DOHH2 (cell line): Measurements from ENCODE around the gene GABPB1.

Source experiments
- EZH2phosphoT487 ChIP-seq: fragments of 200-600 bp; sonication (generic); IDR thresholded peaks from 2 replicates; pipeline ENCODE4 v1.6.1; 2017; ENCODE audit warnings: borderline replicate concordance, mild to moderate bottlenecking, antibody characterized with exemption, low read length, moderate library complexity, mixed read lengths
- TF ChIP-seq, protein P1 (sequence below): fragments of 200-600 bp; sonication (generic); IDR thresholded peaks from one replicate; pipeline ENCODE4 v1.5.1; 2014; ENCODE audit warnings: antibody characterized with exemption, mild to moderate bottlenecking, low read depth, low read length; ENCODE audit not compliant: poor library complexity, severe bottlenecking

DNA sequence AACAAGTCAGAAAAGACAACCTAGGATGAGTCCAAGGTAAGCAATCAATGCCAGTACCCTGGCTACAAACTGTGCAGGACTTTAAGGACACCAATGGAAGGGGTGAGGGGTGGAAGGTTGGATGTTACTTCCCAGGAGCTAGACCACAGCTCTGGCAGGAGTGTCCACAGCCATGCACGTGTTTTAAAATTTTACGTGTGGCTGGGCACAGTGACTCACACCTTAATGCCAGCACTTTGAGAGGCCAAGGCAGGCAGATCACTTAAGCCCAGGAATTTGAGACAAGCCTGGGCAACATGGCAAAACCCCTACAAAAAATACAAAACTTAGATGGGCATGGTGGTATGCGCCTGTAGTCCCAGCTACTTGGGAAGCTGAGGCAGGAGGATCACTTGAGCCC is 74.7 kb downstream of the GABPB1 start:
- TF ChIP-seq, protein P1, sequence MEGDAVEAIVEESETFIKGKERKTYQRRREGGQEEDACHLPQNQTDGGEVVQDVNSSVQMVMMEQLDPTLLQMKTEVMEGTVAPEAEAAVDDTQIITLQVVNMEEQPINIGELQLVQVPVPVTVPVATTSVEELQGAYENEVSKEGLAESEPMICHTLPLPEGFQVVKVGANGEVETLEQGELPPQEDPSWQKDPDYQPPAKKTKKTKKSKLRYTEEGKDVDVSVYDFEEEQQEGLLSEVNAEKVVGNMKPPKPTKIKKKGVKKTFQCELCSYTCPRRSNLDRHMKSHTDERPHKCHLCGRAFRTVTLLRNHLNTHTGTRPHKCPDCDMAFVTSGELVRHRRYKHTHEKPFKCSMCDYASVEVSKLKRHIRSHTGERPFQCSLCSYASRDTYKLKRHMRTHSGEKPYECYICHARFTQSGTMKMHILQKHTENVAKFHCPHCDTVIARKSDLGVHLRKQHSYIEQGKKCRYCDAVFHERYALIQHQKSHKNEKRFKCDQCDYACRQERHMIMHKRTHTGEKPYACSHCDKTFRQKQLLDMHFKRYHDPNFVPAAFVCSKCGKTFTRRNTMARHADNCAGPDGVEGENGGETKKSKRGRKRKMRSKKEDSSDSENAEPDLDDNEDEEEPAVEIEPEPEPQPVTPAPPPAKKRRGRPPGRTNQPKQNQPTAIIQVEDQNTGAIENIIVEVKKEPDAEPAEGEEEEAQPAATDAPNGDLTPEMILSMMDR, result no peak
- no peak for TF ChIP-seq EZH2phosphoT487
